ENCODE data around the gene OTUB2. TPM values are rescaled to one million over a fixed set of nuclear protein-coding genes. Genes with fewer than 3 reads are reported as not detected.

The OTUB2 gene
- total RNA-seq, 2 experiments from 2014 or later, result 0.28 to 0.84 TPM

DNA sequence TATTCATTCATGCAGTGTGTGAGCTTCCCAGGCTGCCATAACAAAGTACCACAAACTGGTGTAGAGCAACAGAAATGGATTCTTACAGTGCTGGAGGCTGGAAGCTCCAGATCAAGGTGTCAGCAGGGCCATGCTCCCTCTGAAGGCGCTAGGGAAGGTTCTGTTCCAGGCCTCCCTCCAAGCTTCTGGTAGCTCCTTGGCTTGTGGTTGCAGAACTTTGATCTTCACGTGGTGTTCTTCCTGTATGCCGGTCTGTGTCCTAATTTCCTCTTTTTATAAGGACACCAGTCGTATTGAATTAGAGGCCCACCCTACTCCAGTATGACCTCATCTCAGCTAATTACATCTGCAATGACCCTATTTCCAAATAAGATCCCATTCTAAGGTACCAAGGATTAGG, 3.1 kb downstream of the OTUB2 start:
- Histone ChIP-seq H3K4me1 (ENCODE audit: insufficient read depth, low read length, poor library complexity, severe bottlenecking) (peaks cover 3% of the 10 kb centered on the region), H3K27ac (ENCODE audit: low read depth, low read length, poor library complexity, severe bottlenecking) (no peak overlapping the region), H3K9me3 (ENCODE audit: low read length) (no peaks in the 10 kb centered on the region), H3K4me3 (ENCODE audit: low read depth, low read length, poor library complexity, severe bottlenecking) (no peak overlapping the region), H3K36me3 (ENCODE audit: insufficient read depth, low read length) (no peaks in the 10 kb centered on the region), H3K4me2 (ENCODE audit: low read length) (no peak overlapping the region), H2AFZ (ENCODE audit: low read length) (no peak overlapping the region), H3K79me2 (ENCODE audit: insufficient read depth, low read depth, low read length) (no peaks in the 10 kb centered on the region), H4K20me1 (ENCODE audit: insufficient read depth, low read length) (no peaks in the 10 kb centered on the region), H3K9me2 (ENCODE audit: insufficient read depth, low read length) (no peaks in the 10 kb centered on the region)
- POLR2A ChIA-PET, result no interaction called here
- CTCF ChIA-PET (ENCODE audit: unreplicated experiment), result no interaction called here
- intact Hi-C loops (cut with micrococcal nuclease; ENCODE audit: unreplicated experiment), result no loop called here
- no peak for TF ChIP-seq EZH2phosphoT487 (IDR thresholded peaks at IDR 0.05; ENCODE audit: borderline replicate concordance, low read depth, low read length)
- TF ChIP-seq, protein P1, sequence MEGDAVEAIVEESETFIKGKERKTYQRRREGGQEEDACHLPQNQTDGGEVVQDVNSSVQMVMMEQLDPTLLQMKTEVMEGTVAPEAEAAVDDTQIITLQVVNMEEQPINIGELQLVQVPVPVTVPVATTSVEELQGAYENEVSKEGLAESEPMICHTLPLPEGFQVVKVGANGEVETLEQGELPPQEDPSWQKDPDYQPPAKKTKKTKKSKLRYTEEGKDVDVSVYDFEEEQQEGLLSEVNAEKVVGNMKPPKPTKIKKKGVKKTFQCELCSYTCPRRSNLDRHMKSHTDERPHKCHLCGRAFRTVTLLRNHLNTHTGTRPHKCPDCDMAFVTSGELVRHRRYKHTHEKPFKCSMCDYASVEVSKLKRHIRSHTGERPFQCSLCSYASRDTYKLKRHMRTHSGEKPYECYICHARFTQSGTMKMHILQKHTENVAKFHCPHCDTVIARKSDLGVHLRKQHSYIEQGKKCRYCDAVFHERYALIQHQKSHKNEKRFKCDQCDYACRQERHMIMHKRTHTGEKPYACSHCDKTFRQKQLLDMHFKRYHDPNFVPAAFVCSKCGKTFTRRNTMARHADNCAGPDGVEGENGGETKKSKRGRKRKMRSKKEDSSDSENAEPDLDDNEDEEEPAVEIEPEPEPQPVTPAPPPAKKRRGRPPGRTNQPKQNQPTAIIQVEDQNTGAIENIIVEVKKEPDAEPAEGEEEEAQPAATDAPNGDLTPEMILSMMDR (conservative IDR thresholded peaks at IDR 0.05; ENCODE audit: low read length), result no peak
- no peak for DNase-seq (ENCODE audit: low spot score)
- no TSS peak for BruUV-seq (replicated peaks)

DNA sequence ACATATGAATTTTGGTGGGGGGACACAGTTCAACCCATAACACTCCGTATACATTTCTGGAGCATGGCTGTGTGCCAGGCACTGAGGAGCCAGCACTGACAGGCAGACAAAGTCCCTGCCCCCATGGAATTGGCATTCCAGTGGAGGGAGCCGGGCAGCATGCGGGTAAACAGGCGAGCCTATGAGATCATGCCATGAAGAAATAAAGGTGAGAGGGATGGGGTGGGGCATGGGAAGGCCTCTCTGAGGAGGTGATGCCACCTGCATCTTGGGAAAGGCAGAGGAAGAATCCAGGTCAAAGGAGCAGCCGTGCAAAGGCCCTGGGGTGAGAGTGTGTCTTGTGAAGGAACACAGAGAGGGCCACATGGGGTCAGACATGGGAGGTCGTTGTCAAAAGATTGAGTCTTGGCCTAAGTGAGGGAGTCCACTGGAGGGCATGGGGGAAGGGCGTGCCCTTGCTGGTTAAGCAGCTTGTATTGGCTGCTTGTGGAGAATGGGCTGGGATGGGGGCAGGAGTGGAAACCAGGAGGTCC, 3.6 kb downstream of the OTUB2 start:
- Histone ChIP-seq H3K4me3 (ENCODE audit: low read depth, low read length, poor library complexity, severe bottlenecking) (no peak overlapping the region), H4K20me1 (ENCODE audit: insufficient read depth, low read length) (no peaks in the 10 kb centered on the region), H2AFZ (ENCODE audit: low read length) (no peak overlapping the region), H3K4me1 (ENCODE audit: insufficient read depth, low read length, poor library complexity, severe bottlenecking) (peaks cover 3% of the 10 kb centered on the region), H3K79me2 (ENCODE audit: insufficient read depth, low read depth, low read length) (no peaks in the 10 kb centered on the region), H3K4me2 (ENCODE audit: low read length) (no peak overlapping the region), H3K9me3 (ENCODE audit: low read length) (no peaks in the 10 kb centered on the region), H3K27ac (ENCODE audit: low read depth, low read length, poor library complexity, severe bottlenecking) (no peak overlapping the region), H3K9me2 (ENCODE audit: insufficient read depth, low read length) (no peaks in the 10 kb centered on the region), H3K36me3 (ENCODE audit: insufficient read depth, low read length) (no peaks in the 10 kb centered on the region)
- ChIA-PET CTCF (ENCODE audit: unreplicated experiment) (no interaction called here), POLR2A (no interaction called here)
- intact Hi-C loops (cut with micrococcal nuclease; ENCODE audit: unreplicated experiment), result no loop called here
- no TSS peak for BruUV-seq (replicated peaks)
- TF ChIP-seq, protein P1 (conservative IDR thresholded peaks at IDR 0.05; ENCODE audit: low read length), result no peak
- no peak for TF ChIP-seq EZH2phosphoT487 (IDR thresholded peaks at IDR 0.05; ENCODE audit: borderline replicate concordance, low read depth, low read length)
- DNase-seq (ENCODE audit: low spot score), result no peak

DNA sequence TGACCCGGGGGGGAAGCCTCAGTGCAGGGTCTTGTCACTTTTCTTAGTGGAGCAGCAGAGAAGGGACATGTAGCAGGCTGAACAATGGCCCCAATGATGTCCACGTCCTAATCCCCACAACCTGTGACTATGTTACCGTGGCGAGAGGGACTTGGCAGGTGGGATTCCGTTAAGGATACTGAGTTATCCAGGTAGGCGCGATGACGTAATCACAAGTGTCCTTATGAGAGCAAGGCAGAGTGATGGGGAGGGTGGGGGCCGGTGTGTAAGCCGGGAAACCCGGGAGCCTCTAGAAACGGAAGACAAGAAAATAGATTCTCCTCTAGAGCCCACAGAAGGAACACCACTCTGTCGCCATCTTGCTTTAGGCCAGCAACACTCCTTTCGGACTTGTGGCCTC, 4.4 kb downstream of the OTUB2 start:
- DNase-seq (ENCODE audit: low spot score), result no peak
- ChIA-PET CTCF (ENCODE audit: unreplicated experiment) (no interaction called here), POLR2A (no interaction called here)
- Histone ChIP-seq H3K4me1 (ENCODE audit: insufficient read depth, low read length, poor library complexity, severe bottlenecking) (peaks cover 3% of the 10 kb centered on the region), H3K4me2 (ENCODE audit: low read length) (no peak overlapping the region), H3K9me3 (ENCODE audit: low read length) (no peaks in the 10 kb centered on the region), H4K20me1 (ENCODE audit: insufficient read depth, low read length) (no peaks in the 10 kb centered on the region), H3K79me2 (ENCODE audit: insufficient read depth, low read depth, low read length) (no peaks in the 10 kb centered on the region), H3K4me3 (ENCODE audit: low read depth, low read length, poor library complexity, severe bottlenecking) (no peak overlapping the region), H3K9me2 (ENCODE audit: insufficient read depth, low read length) (no peaks in the 10 kb centered on the region), H3K27ac (ENCODE audit: low read depth, low read length, poor library complexity, severe bottlenecking) (no peak overlapping the region), H3K36me3 (ENCODE audit: insufficient read depth, low read length) (no peaks in the 10 kb centered on the region), H2AFZ (ENCODE audit: low read length) (no peak overlapping the region)
- intact Hi-C loops (cut with micrococcal nuclease; ENCODE audit: unreplicated experiment), result no loop called here
- TF ChIP-seq EZH2phosphoT487 (IDR thresholded peaks at IDR 0.05; ENCODE audit: borderline replicate concordance, low read depth, low read length), result no peak
- no TSS peak for BruUV-seq (replicated peaks)
